ENCODE data around the gene GRB10. TPM values are rescaled to one million over a fixed set of nuclear protein-coding genes. Genes with fewer than 3 reads are reported as not detected.

Gene GRB10
- total RNA-seq (ENCODE audit: low replicate concordance) = 32.6 and 107 TPM in 2 replicates

DNA sequence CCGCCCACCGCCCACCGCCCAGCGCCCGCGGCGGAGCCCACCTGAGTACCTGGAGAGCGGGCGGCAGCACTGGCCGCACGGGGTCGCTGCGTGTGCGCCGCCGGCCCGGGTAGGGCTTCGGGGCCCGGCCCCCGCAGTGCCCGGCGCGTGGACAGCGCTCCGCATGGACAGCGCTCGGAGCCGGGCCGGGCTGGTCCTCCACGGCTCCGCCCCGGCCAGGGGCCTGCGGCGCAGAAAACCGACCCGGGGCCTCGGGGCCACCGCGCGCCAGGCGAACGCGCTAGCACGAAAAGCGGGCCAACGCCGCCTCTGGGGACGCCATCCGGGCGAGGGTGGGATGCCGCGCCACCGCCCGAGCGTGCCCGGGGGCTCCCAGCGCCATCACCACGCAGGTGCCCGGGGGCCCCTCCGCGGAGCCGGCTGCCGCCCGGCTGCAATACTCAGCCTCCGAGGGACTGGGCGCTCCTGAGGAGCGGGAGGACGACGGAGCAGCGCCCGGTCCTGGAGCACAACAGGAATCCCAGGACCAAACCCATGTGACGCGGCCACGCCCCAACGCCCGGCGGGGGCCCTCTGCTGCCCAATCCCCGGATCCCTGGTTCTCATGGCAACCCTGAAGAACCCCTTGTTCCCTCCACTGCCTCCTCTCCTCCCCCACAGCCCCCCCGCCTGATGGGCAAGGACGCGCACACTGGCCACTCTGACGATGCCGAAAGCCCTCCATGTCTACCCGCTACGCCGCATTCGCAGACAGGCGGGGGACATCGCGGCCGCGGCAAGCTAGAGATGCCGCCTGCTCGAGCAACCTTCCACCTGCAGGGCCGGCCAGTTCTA is at the start of gene GRB10:
Gene GRB10, minus strand, starts transcription at position 522 of the 834 bp plus-strand sequence. CDS start 50,574 bp downstream, outside the sequence.

DNA sequence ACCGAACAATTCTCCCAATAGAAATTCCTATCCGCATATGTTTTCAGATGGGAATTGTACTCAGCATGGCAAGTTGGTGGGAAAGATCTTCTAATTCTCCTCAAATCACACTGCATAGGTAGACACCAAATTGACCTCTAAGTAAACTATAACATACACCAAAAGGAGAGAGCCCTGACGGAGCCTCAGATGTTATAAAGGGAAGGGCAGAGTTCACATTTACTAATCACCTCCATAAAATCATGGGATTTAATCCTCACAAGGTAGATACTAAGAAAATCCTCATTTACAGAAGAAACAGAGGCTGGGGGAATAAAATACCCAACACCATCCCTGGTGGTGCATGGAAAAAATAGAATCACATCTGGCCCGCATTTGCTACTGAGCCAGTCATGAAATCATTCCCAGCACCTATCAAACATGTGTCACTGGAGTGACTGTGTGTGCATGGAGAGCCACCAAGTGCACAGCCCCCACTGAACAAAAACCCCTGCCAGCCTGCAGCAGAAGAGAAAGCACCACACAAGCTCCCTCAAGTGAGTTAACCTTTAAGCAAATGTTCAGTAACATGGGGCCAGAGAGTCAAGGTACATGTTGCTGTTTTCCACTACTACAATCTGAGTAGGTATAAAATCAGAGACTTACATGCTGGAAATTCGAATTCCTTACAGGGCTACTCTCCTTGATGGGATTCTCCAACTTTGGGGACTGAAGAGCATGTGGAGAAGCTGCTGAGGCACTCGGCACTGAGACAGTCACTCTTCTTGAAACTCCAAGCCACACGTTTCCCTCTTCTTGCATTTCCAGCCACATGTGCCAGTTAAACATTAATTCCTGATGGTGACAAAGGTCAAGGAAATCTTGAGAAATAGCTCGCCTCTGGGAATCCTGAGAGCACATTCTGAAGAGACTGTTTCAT is 217.8 kb downstream of the GRB10 start, which contains the start of gene DDC:
Gene DDC, minus strand, starts transcription at position 766 of the 919 bp plus-strand sequence. CDS start 21,320 bp downstream, outside the sequence.

Other genes starting within 250 kb of the GRB10 start
- gene DDC, start 217.5 kb downstream of the GRB10 start, total RNA-seq (ENCODE audit: low replicate concordance) = not detected in 2 replicates